Erythroblast (primary cell): Measurements from ENCODE around the gene GNG10.

Experiments used
- GATA1 ChIP-seq: IDR thresholded peaks from 2 replicates; pipeline ENCODE4 v1.6.1; 2011; ENCODE audit warnings: low read depth, mild to moderate bottlenecking, control low read depth, low read length, moderate library complexity
- POLR2A ChIP-seq: IDR thresholded peaks from 2 replicates; pipeline ENCODE4 v1.6.1; 2011; ENCODE audit warnings: mild to moderate bottlenecking, low read length

GRCh38 chr9:111644195-111644772 lies 17.1 kb upstream of the GNG10 start:
- TF ChIP-seq POLR2A (no peak), GATA1 (no peak)
